OCI-LY1 (cell line): ENCODE results near the gene CA6.
"Not testable (repeated sequence)": the region's sequence is repeated elsewhere in the genome, so short reads cannot be mapped to it uniquely, and the experiment has no call there.

Source experiments
- EZH2 ChIP-seq: fragments of 200-600 bp; sonication (generic), shearing (Covaris generic); IDR thresholded peaks from 2 replicates; pipeline ENCODE4 v1.8.0; 2017; ENCODE audit warnings: borderline replicate concordance, mixed run types, mild to moderate bottlenecking, antibody characterized with exemption, low read length, moderate library complexity, mixed read lengths
- TF ChIP-seq, protein P1 (sequence below): fragments of 200-600 bp; sonication (generic), shearing (Covaris generic); IDR thresholded peaks from 2 replicates; pipeline ENCODE4 v1.5.1; 2017; ENCODE audit warnings: mild to moderate bottlenecking, antibody characterized with exemption, low read length, moderate library complexity, mixed read lengths

DNA sequence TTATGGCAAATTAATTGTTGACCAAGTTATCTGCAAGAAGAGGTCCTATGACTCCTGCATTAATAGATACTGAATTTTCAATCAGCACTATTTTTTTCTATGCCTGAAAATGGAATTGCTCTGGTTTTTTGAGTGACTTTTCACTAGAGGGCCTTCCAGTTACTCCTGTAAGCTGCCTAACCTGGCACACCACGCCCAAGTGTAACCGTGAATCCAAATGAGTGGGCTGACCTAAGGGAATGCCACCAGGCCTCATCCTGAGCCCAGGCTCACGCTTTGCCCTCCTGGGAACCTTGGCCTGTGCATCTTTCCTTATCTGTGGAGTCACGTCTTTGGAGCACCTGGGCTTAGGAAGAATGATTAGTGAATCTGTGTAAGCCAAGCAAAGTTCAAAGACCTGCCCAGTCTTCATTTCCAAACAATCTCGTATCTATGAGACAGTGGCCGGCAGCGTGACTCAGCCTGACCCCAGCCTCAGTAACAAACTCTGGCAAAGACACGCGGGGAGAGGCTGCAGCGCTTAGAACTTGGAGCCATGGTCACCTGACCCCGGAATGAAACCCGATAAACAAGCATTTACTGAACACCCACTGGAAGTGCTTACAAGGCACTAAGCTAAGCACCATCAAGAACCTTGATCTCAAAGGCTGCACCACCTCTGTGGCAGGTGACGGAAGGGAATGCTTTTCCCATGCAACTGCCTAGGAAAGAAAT, 48.5 kb downstream of the CA6 start:
- TF ChIP-seq, protein P1, sequence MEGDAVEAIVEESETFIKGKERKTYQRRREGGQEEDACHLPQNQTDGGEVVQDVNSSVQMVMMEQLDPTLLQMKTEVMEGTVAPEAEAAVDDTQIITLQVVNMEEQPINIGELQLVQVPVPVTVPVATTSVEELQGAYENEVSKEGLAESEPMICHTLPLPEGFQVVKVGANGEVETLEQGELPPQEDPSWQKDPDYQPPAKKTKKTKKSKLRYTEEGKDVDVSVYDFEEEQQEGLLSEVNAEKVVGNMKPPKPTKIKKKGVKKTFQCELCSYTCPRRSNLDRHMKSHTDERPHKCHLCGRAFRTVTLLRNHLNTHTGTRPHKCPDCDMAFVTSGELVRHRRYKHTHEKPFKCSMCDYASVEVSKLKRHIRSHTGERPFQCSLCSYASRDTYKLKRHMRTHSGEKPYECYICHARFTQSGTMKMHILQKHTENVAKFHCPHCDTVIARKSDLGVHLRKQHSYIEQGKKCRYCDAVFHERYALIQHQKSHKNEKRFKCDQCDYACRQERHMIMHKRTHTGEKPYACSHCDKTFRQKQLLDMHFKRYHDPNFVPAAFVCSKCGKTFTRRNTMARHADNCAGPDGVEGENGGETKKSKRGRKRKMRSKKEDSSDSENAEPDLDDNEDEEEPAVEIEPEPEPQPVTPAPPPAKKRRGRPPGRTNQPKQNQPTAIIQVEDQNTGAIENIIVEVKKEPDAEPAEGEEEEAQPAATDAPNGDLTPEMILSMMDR, result not testable (repeated sequence)
- not testable (repeated sequence) for TF ChIP-seq EZH2
